ENCODE data around the gene C1QB. TPM values are rescaled to one million over a fixed set of nuclear protein-coding genes. Genes with fewer than 3 reads are reported as not detected.

The C1QB gene
- total and polyA plus RNA-seq, 9 of the 15 experiments (the other 6 are each of a cell fraction or from before 2014, with no cell fraction given) = 0.55 TPM; not detected in 8

GRCh38 chr1:22615886-22616285 lies 37.1 kb upstream of the C1QB start (continued):
- no peak for TF ChIP-seq NCOA6 (IDR thresholded peaks at IDR 0.05)
- TF ChIP-seq HDAC1 (IDR thresholded peaks at IDR 0.05) = no peak
- no peak for TF ChIP-seq E4F1 (CRISPR knock-in tag; IDR thresholded peaks at IDR 0.05; ENCODE audit: borderline replicate concordance)
- TF ChIP-seq NFIX (CRISPR knock-in tag; IDR thresholded peaks at IDR 0.05; ENCODE audit: low read depth) = no peak
- no peak for TF ChIP-seq ZZZ3 (IDR thresholded peaks at IDR 0.05)
- TF ChIP-seq NKRF (IDR thresholded peaks at IDR 0.05; ENCODE audit: borderline replicate concordance) = no peak
- no peak for TF ChIP-seq LCOR (CRISPR knock-in tag; IDR thresholded peaks at IDR 0.05)

GRCh38 chr1:22616571-22616970 lies 36.5 kb upstream of the C1QB start:
- under 1% methylated on average over 11 of the region's 11 CpGs for WGBS (ENCODE audit: insufficient coverage, low coverage, missing lambda C conversion rate)
- TF ChIP-seq PHF21A (IDR thresholded peaks at IDR 0.05; ENCODE audit: borderline replicate concordance, low read depth) = no peak
- no peak for TF ChIP-seq BACH1 (tag; IDR thresholded peaks at IDR 0.05)
- no peak for TF ChIP-seq FOXJ2 (tag; IDR thresholded peaks at IDR 0.05)
- no peak for TF ChIP-seq ZNF324 (CRISPR knock-in tag; IDR thresholded peaks at IDR 0.05)
- TF ChIP-seq HNRNPH1 (optimal IDR thresholded peaks at IDR 0.05; ENCODE audit: low read depth, low read length) = no peak
- TF ChIP-seq MECOM (CRISPR knock-in tag; IDR thresholded peaks at IDR 0.05) = no peak
- H4K20me1 ChIP-seq (replicated peaks; ENCODE audit: control insufficient read depth, insufficient read depth, low read length) = peaks cover 19% of the 10 kb centered on the region
- peaks cover 27 to 65% of the 10 kb centered on the region in 2 experiments; a peak in 4 of 5 replicates for H3K27me3 ChIP-seq (ENCODE audit: control insufficient read depth in 2 of 2, insufficient read depth in 2 of 2, low read length in 2 of 2)
- ATAC-seq (no peak), FAIRE-seq (no peak), DNase-seq (ENCODE audit: extremely low read depth in 1 of 4, low spot score in 3 of 4) (no peak)
- no peak overlapping the region for H3K4me2 ChIP-seq (ENCODE audit: insufficient read depth, low read length)
- no peak overlapping the region for H3K27ac ChIP-seq (ENCODE audit: extremely low read depth, low read depth, low read length)
- intact Hi-C loops (cut with micrococcal nuclease) = no loop called here
- H3K79me2 ChIP-seq (ENCODE audit: control insufficient read depth, insufficient read depth, low read length) = no peaks in the 10 kb centered on the region
- H3K4me1 ChIP-seq (replicated peaks in 1 of 2; ENCODE audit: control insufficient read depth in 2 of 2, insufficient read depth in 2 of 2, low read length in 2 of 2) = peaks cover 0 to 7% of the 10 kb centered on the region in 2 experiments; a peak in 2 of 5 replicates
- BruUV-seq (replicated peaks) = no TSS peak
- H3K9me3 ChIP-seq (replicated peaks; ENCODE audit: control insufficient read depth, insufficient read depth, low read depth, low read length) = no peaks in the 10 kb centered on the region
- ChIA-PET CTCF (ENCODE audit: low intra/inter-chr PET ratio) (no interaction called here), POLR2A (interaction anchor here (0.7 kb wide), 1 partner anchor 927 kb away, joined by 3 read pairs; no protein-coding TSS in a partner anchor)
- no peak overlapping the region for H3K9ac ChIP-seq (ENCODE audit: insufficient read depth in 1 of 2, low read depth in 2 of 2, low read length in 2 of 2)
- no peaks in the 10 kb centered on the region for H3K36me3 ChIP-seq (ENCODE audit: control insufficient read depth, insufficient read depth, low read length)
- H3K9me1 ChIP-seq (ENCODE audit: control insufficient read depth, insufficient read depth, low read length) = no peaks in the 10 kb centered on the region
- in situ Hi-C loops (cut with MboI) = no loop called here
- no peak overlapping the region for H3K4me3 ChIP-seq
- no peak overlapping the region for H2AFZ ChIP-seq (ENCODE audit: low read depth, low read length)

Data from K562 (cell line).